CD4-positive, alpha-beta T cell treated with Interleukin-10 for 1 hour (primary cell): ENCODE data around the gene POFUT2.

Source experiments
- DNase-seq: peaks from one replicate; pipeline ENCODE4 v3.0.0-alpha.2; 2020

Gene POFUT2

DNA sequence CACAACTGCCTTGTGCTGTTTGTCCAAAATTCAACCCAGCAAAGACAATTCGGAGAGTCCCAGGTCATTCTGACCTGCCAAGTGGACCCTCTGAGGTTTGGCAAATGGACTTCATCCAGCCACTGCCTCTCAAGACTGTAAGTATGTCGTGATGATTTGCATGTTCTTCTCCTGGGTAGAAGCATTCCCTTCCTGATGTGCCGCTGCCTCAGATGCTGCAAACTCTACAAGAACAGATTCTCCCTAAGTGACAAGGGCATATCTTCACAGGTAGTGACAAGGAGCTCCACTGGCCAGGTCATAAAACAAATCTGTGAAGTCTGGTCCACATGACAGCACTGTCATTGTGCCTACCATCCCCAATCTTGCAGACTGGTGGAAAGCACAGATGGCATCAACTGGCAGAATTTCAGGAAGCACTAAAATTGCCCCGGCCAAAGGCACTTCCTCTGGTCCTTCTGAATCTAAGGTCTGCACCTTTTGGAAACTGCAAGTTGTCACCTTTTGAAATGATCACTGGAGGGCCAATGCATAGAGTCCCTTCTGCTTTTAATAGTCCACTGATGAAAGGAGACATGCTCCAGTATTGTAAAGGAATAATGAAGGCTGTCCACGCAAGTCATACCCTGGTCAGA, 27.4 kb downstream of the POFUT2 start:
- no peak for DNase-seq

DNA sequence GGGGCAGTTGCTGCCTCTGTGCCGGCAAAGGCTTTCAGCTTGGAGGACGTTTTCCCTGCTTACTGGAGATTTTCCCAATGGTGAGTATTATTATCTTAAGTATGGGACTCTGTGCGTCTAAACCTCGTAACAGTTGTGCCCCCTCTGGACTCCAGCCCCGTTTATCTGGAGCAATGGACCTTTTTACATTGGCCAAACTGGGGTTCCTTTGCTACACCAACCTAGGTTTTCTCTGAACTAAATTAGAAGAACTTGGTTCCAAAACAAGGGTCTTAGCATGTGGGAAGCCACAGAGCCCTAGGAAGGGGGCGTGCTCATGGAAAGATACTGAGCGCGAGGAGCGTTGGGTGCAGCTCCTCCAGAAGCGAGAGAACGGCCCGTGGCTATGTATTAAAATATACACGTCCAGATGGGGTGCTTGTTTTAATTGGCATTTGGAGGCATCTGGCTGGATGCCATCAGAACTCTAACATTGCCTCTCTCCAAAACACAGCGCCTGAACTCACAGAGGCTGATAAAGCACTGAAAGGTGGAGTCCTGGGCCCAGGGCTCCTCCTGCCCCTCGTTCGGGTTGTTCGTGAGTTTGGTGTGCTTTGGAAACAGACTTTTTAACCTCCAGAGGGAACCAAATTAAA, 28.4 kb downstream of the POFUT2 start:
- DNase-seq: no peak

- DNase-seq: no peak
Observed at GRCh38 chr21:45258466-45258865, 29.2 kb downstream of the POFUT2 start.

DNA sequence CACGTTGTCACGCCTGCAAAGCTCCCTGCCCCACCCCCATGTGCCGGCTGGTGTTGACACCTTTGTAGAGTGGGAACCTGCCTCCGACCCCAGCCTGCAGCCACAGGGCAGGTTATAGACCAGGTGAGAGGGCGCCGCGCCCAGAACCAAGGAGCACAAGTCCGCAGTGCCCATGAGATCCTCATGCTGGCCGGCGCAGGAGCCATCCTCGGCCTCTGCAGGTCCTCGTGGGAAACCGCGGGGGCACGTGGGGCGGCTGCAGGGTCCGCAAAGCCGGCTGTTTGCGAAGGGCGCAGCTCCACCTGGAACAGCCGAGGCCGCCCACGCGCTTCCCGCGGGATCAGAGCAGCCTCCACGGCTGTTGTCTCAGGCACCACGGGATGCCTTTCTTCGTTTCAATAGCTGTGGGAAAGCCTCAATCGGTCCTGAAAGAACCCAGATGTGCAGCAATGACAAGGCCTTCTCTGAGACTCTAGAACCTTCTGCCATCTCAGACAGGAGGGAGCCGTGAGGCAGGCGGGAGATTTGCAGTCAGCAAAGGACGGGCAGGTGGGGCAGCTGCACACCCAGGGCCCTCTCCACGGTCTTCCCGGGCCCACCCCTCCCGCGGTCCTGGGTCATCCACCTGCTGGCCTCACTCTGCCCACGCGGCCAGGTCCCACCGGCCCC, 29.9 kb downstream of the POFUT2 start:
- no peak for DNase-seq

- no peak for DNase-seq
Observed at GRCh38 chr21:45256912-45257672, 30.6 kb downstream of the POFUT2 start.

GRCh38 chr21:45256021-45256911, 31.4 kb downstream of the POFUT2 start:
- no peak for DNase-seq

DNA sequence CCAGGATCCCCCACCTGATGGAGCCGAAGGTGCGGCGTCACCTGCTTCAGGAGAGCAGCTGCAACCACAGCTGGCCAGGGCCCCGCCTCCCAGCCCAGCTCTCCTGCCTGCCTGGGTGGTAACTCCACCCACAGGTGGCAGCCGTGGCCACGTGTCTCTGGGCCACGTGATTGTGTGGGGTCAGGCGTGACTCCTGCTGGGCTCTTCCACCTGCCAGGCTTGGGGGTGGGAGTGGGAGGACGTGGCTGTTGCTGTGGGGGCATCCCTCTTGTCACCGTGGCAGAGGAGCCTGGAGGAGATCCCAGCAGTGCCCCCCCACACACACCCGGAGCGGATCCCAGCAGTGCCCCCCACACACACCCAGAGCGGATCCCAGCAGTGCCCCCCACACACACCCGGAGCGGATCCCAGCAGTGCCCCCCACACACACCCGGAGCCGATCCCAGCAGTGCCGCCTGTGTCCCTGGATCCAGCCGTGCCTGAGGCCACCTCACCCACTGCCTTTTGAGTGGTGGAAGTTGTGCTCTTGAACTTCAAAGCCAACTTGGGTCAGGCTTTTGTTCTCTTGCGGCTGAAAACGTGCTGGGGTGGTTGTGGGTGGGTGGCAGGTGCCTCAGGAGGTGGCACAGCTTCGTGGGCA, 32.2 kb downstream of the POFUT2 start:
- peak; percentile 59 for DNase-seq

GRCh38 chr21:45254460-45254930, 33.2 kb downstream of the POFUT2 start:
- DNase-seq: no peak

DNA sequence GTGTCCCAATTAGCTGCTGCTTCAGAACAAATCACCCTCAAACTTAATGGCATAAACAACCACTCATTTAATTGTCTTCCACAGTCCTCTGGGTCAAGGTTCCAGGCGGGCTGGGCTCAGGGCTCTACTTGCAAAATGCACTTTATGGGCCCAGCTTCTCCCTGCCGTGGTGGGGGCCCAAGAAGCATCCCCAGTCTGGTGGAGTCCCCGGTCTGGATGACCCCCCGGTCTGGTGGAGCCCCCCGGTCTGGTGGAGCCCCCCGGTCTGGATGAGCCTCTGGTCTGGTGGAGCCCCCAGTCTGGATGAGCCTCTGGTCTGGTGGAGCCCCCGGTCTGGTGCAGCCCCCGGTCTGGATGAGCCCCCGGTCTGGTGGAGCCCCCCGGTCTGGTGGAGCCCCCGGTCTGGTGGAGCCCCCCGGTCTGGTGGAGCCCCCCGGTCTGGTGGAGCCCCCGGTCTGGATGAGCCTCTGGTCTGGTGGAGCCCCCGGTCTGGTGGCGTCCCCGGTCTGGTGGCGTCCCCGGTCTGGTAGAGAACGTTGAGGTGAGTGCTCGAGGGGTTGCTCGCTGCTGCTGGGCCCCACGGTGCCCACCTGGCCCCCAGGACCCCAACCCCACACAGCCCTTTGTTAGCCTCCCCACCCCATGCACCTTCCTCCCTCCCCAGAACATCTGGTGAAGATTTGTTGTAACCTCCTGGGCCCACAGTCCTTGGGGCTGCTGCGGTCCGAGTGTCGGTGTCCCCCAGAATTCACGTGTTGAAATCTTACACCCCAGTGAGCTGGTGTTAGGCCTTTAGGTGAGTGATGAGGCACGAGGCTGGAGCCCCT, 33.8 kb downstream of the POFUT2 start:
- no peak for DNase-seq

- no peak for DNase-seq
Observed at GRCh38 chr21:45253180-45253579, 34.5 kb downstream of the POFUT2 start.

GRCh38 chr21:45252448-45252925, 35.2 kb downstream of the POFUT2 start:
- DNase-seq: no peak

DNA sequence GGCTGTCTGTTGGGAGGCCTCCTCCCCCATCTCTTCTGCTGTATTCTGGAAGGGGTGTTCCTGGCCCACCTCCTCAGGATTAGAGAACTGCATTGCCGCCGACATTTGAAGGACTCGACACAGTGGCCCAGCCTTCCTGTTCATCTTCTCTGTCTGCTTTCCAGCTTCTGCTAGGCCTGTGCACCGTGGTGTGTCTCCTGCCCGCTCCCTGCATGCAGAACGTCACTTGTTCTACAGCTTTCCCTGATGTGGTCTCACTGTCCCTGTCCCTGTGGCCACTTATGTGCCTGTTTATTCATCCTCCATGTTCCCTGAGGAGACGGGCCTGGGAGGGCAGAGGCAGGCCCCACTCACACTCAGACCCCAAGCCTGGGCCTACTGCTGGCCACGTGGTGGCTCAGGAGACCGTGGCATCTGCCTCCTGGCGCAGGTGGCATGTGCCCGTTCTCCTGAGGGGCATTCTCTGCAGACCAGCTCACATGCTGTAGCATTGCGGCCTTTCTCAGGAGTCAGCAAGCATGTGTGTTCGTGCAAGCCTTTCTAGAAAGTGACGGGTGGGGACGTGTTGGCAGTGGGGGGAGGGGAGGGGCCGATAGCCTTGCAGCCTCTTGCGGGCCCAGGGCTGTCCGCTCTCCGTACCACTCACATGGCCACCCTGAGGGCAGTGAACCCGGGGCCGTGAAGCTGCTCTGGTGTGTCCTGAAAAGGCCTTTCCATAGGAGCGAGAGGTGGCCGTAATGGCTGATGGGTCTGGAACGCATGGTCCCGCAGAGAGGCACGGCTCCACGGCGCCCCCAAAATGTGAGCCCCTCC, 35.9 kb downstream of the POFUT2 start:
- no peak for DNase-seq

- no peak for DNase-seq
Observed at GRCh38 chr21:45250914-45251634, 36.6 kb downstream of the POFUT2 start.

- no peak for DNase-seq
Observed at GRCh38 chr21:45250272-45250671, 37.4 kb downstream of the POFUT2 start.

- no peak for DNase-seq
Observed at GRCh38 chr21:45249626-45250025, 38.1 kb downstream of the POFUT2 start.

- no peak for DNase-seq
Observed at GRCh38 chr21:45248893-45249381, 38.8 kb downstream of the POFUT2 start.

DNA sequence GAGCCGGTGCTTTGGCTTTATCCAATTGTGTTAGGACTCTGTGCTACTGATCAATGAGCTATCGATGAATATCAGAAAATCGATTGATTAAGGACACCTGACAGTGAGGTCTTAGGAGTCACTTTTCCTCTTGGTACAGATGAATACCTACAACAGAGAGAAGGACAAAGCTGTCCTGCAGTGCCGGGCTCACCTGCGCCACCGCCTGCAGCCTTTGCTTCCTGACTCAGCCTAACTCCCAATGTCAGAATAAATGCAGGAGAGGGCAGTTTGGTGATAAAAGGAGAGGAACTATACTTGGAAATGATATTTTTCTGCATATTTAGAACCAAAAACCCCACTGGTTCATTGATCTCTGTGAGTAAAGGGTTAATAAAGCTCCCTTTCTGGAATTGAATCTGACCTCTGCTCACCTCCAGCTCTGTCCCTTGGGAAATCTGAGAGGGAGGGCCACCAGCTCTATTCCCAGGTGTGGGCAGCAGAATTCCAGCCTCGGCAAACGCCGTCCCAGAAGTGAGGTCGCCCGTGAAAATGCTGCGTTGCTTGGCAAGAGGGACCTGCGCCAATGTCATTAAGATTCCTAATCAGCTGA, 39.3 kb downstream of the POFUT2 start:
- DNase-seq: no peak
